Uterus (tissue), 4 donors: ENCODE data around the gene SUCLG2. TPM values are rescaled to one million over a fixed set of nuclear protein-coding genes. Genes with fewer than 3 reads are reported as not detected.

ENCODE experiments used
- DNase-seq, 2 donors: peaks; one replicate each; pipeline ENCODE4 v3.0.0-alpha.2; 2019 to 2020
- H3K27ac ChIP-seq, 2 donors: fragments of 200-600 bp; sonication (generic); 1 replicate in 1 of 2; 2 replicates in 1 of 2; pipeline ENCODE4 v1.5.1; 2016 to 2018
- H3K27me3 ChIP-seq, 2 donors: fragments of 200-600 bp; sonication (generic); one replicate each; pipeline ENCODE4 v1.5.1; 2018 to 2019; ENCODE audit warnings: control low read depth in 1 of 2
- H3K36me3 ChIP-seq, 2 donors: fragments of 200-600 bp; sonication (generic); one replicate each; pipeline ENCODE4 v1.5.1; 2019; ENCODE audit warnings: control low read depth in 1 of 2
- H3K4me1 ChIP-seq, 2 donors: fragments of 200-600 bp; sonication (generic); one replicate each; pipeline ENCODE4 v1.5.1; 2018 to 2019; ENCODE audit warnings: control low read depth in 1 of 2
- H3K4me3 ChIP-seq, 2 donors: fragments of 200-600 bp; sonication (generic); 1 replicate in 1 of 2; 2 replicates in 1 of 2; pipeline ENCODE4 v1.5.1; 2018 to 2019; ENCODE audit warnings: mild to moderate bottlenecking in 1 of 2
- H3K9me3 ChIP-seq, 2 donors: fragments of 200-600 bp; sonication (generic); one replicate each; pipeline ENCODE4 v1.5.1; 2019; ENCODE audit warnings: control low read depth in 1 of 2
- POLR2A ChIP-seq, 2 donors: fragments of 450-650 bp; IDR thresholded peaks; one replicate each; pipeline ENCODE4 v1.6.1; 2016; ENCODE audit warnings: antibody characterized with exemption in 2 of 2, mild to moderate bottlenecking in 1 of 2, moderate library complexity in 1 of 2
- intact Hi-C: fragments of 100-400 bp; cut with DNase I; formaldehyde crosslinking; loops from one replicate; pipeline ENCODE4 v1.15.1; 2023; ENCODE audit warnings: low total_unique reads
- total RNA-seq, 4 donors: library from RNA; depleted of rRNA in 3 of 4; stranded (reverse); fragments of >200 nt in 3 of 4; gene quantifications; one replicate each; pipeline versions ENCODE4 v1.1.0 to v1.2.4, GENCODE V29; 2014 to 2023
- TF ChIP-seq, protein P1 (sequence below), 4 experiments: fragments of 200-600 bp in 2 of 4; fragments of 450-650 bp in 2 of 4; sonication (generic) in 2 of 4; IDR thresholded peaks; one replicate each; pipeline ENCODE4 v1.5.1; 2016 to 2019; ENCODE audit warnings: antibody characterized with exemption in 4 of 4, mild to moderate bottlenecking in 2 of 4, moderate library complexity in 1 of 4
- donor health status: DM: yes; HTN: yes; CAD: no.

SUCLG2 gene
- total RNA-seq, 4 donors from 2014 or later = 30.5 to 77.0 (median 45.2) TPM

GRCh38 chr3:67433109-67433508 lies 221.3 kb downstream of the SUCLG2 start:
- no peaks in the 10 kb centered on the region for H3K36me3 ChIP-seq
- H3K27me3 ChIP-seq = no peaks in the 10 kb centered on the region
- H3K27ac ChIP-seq = no peak overlapping the region
- no peak for TF ChIP-seq POLR2A (IDR thresholded peaks at IDR 0.05)
- TF ChIP-seq, protein P1, sequence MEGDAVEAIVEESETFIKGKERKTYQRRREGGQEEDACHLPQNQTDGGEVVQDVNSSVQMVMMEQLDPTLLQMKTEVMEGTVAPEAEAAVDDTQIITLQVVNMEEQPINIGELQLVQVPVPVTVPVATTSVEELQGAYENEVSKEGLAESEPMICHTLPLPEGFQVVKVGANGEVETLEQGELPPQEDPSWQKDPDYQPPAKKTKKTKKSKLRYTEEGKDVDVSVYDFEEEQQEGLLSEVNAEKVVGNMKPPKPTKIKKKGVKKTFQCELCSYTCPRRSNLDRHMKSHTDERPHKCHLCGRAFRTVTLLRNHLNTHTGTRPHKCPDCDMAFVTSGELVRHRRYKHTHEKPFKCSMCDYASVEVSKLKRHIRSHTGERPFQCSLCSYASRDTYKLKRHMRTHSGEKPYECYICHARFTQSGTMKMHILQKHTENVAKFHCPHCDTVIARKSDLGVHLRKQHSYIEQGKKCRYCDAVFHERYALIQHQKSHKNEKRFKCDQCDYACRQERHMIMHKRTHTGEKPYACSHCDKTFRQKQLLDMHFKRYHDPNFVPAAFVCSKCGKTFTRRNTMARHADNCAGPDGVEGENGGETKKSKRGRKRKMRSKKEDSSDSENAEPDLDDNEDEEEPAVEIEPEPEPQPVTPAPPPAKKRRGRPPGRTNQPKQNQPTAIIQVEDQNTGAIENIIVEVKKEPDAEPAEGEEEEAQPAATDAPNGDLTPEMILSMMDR (IDR thresholded peaks at IDR 0.05) = no peak
- no peaks in the 10 kb centered on the region for H3K4me1 ChIP-seq
- no peak overlapping the region for H3K4me3 ChIP-seq
- no peak for DNase-seq
- no peaks in the 10 kb centered on the region for H3K9me3 ChIP-seq
- intact Hi-C loops = no loop called here

GRCh38 chr3:67431887-67432286 lies 222.5 kb downstream of the SUCLG2 start:
- no peak for TF ChIP-seq POLR2A (IDR thresholded peaks at IDR 0.05)
- TF ChIP-seq, protein P1 (IDR thresholded peaks at IDR 0.05) = no peak
- intact Hi-C loops = no loop called here

GRCh38 chr3:67423722-67424121 lies 230.7 kb downstream of the SUCLG2 start:
- Histone ChIP-seq H3K27ac (no peak overlapping the region), H3K4me1 (no peaks in the 10 kb centered on the region), H3K36me3 (no peaks in the 10 kb centered on the region), H3K9me3 (peaks cover 0 to 10% of the 10 kb centered on the region in 2 donors), H3K4me3 (no peak overlapping the region), H3K27me3 (no peaks in the 10 kb centered on the region)
- intact Hi-C loops = no loop called here
- DNase-seq = no peak
- TF ChIP-seq, protein P1 (IDR thresholded peaks at IDR 0.05) = no peak
- no peak for TF ChIP-seq POLR2A (IDR thresholded peaks at IDR 0.05)

More at GRCh38 chr3:67431887-67432286, 222.5 kb downstream of the SUCLG2 start:
- Histone ChIP-seq H3K4me1 (no peaks in the 10 kb centered on the region), H3K9me3 (no peaks in the 10 kb centered on the region), H3K27me3 (no peaks in the 10 kb centered on the region), H3K27ac (no peak overlapping the region), H3K4me3 (no peak overlapping the region), H3K36me3 (no peaks in the 10 kb centered on the region)
- DNase-seq = no peak

GRCh38 chr3:67421912-67422311 lies 232.5 kb downstream of the SUCLG2 start:
- Histone ChIP-seq H3K27me3 (no peaks in the 10 kb centered on the region), H3K36me3 (no peaks in the 10 kb centered on the region), H3K4me3 (no peak overlapping the region), H3K9me3 (peaks cover 0 to 10% of the 10 kb centered on the region in 2 donors), H3K27ac (no peak overlapping the region), H3K4me1 (no peaks in the 10 kb centered on the region)
- intact Hi-C loops = no loop called here
- TF ChIP-seq, protein P1 (IDR thresholded peaks at IDR 0.05) = no peak
- no peak for TF ChIP-seq POLR2A (IDR thresholded peaks at IDR 0.05)
- no peak for DNase-seq

DNA sequence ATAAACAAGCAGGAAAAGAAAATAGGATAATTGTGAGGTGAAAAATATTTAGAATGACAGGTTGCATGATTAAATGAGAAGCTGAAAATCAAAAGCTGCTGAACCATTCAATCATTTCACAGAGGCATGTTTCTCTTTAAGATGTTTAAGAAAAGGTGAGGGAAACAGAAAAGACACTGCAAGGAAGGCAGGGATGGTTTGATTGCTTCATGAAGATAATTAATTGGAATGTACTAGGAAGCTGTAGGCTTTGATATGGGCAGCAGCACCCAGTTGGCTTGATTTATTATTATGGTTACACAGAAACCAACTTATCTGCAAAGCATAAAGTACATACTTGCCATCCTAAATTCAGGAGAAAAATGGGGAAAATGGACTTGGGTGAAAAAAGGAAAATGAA lies 234.6 kb downstream of the SUCLG2 start:
- intact Hi-C loops = no loop called here
- H3K9me3 ChIP-seq = peaks cover 0 to 10% of the 10 kb centered on the region in 2 donors
- TF ChIP-seq, protein P1 (IDR thresholded peaks at IDR 0.05) = no peak
- TF ChIP-seq POLR2A (IDR thresholded peaks at IDR 0.05) = no peak
- H3K4me1 ChIP-seq = no peaks in the 10 kb centered on the region
- no peak overlapping the region for H3K27ac ChIP-seq
- DNase-seq = no peak
- H3K27me3 ChIP-seq = no peaks in the 10 kb centered on the region
- H3K36me3 ChIP-seq = no peaks in the 10 kb centered on the region
- no peak overlapping the region for H3K4me3 ChIP-seq
